ENCODE results near the gene COX6B2. TPM values are rescaled to one million over a fixed set of nuclear protein-coding genes. Genes with fewer than 3 reads are reported as not detected.

COX6B2 gene
- total and polyA plus RNA-seq, 2 of the 8 experiments (the other 6 are each of a cell fraction or from before 2014, with no cell fraction given): 4.9 to 6.4 TPM

- H2BK15ac ChIP-seq (ENCODE audit: low read length): no peak overlapping the region
- H3K27ac ChIP-seq (ENCODE audit: low read depth, low read length): no peak overlapping the region
- no peak overlapping the region for H3K9ac ChIP-seq (replicated peaks in 1 of 4; ENCODE audit: extremely low read depth in 1 of 4, low read depth in 3 of 4, low read length in 3 of 4)
- no peak overlapping the region for H4K8ac ChIP-seq (ENCODE audit: extremely low read depth, insufficient read depth, low read length)
- no peak overlapping the region for H3K23ac ChIP-seq (ENCODE audit: insufficient read length)
- no peak overlapping the region for H3K18ac ChIP-seq (ENCODE audit: extremely low read depth, low read length)
- ChIA-PET POLR2A (ENCODE audit: partially characterized antibody) (interaction anchor here (0.7 to 1.8 kb wide), 3 partner anchors 9 to 12 kb away, joined by 3 to 5 read pairs (median 3); no protein-coding TSS in a partner anchor), CTCF (ENCODE audit: partially characterized antibody) (interaction anchor here (1.1 to 1.3 kb wide), 2 partner anchors 26 to 53 kb away, joined by 3 read pairs; no protein-coding TSS in a partner anchor)
- H2BK20ac ChIP-seq (ENCODE audit: low read length): no peak overlapping the region
- no peak overlapping the region for H2BK12ac ChIP-seq (ENCODE audit: low read depth, low read length)
- 94% methylated on average over 8 of the region's 8 CpGs; no CpG with 5 or more reads in 1 of the 2 experiments for WGBS, 2 experiments (ENCODE audit: extremely low coverage in 1 of 2, insufficient coverage in 1 of 2, insufficient read length in 1 of 2, insufficient replicate concordance in 2 of 2, low coverage in 1 of 2, low lambda C conversion rate in 2 of 2, missing lambda C conversion rate in 1 of 2)
- no peak overlapping the region for H3K56ac ChIP-seq (replicated peaks; ENCODE audit: insufficient read length, low read depth, low read length)
- DNase-seq (ENCODE audit: low read depth in 1 of 2, low spot score in 2 of 2) (no peak), FAIRE-seq (no peak)
- H3K4me1 ChIP-seq (replicated peaks in 1 of 4; ENCODE audit: control insufficient read depth in 3 of 4, insufficient read depth in 4 of 4, low read length in 3 of 4): peaks cover 0 to 18% (median 15%) of the 10 kb centered on the region in 4 experiments; a peak in 6 of 7 replicates
- H3K23me2 ChIP-seq (ENCODE audit: low read depth, low read length): peaks cover 6% of the 10 kb centered on the region; the same call in 1 of the 2 replicates
- no peak overlapping the region for H2AK5ac ChIP-seq (ENCODE audit: low read depth, low read length)
- H3K14ac ChIP-seq (ENCODE audit: insufficient read length): no peak overlapping the region
- H3K79me1 ChIP-seq (ENCODE audit: low read depth, low read length): no peaks in the 10 kb centered on the region
- no peaks in the 10 kb centered on the region for H3K79me2 ChIP-seq (ENCODE audit: control insufficient read depth in 1 of 2, insufficient read depth in 2 of 2, low read length in 2 of 2)
- H3K4me3 ChIP-seq (ENCODE audit: extremely low read depth in 1 of 4, insufficient read depth in 2 of 4, low read depth in 3 of 4, low read length in 4 of 4): no peak overlapping the region
- H3K4me2 ChIP-seq (ENCODE audit: insufficient read depth in 1 of 2, low read depth in 2 of 2, low read length in 2 of 2): no peak overlapping the region
- H4K5ac ChIP-seq (ENCODE audit: insufficient read length, low read depth, low read length): no peak overlapping the region
- H2BK120ac ChIP-seq (replicated peaks; ENCODE audit: low read depth, low read length): no peak overlapping the region
- no peak overlapping the region for H2AFZ ChIP-seq (ENCODE audit: low read length)
- peaks cover 0 to 23% (median 19%) of the 10 kb centered on the region in 4 experiments; a peak in 6 of 7 replicates for H3K27me3 ChIP-seq (replicated peaks in 1 of 4; ENCODE audit: control insufficient read depth in 3 of 4, extremely low read depth in 1 of 4, insufficient read depth in 3 of 4, low read length in 3 of 4)
- no peak overlapping the region for H3K4ac ChIP-seq (replicated peaks; ENCODE audit: insufficient read length, low read depth, low read length)
- H3K36me3 ChIP-seq (ENCODE audit: control insufficient read depth in 2 of 4, insufficient read depth in 4 of 4, low read length in 3 of 4): no peaks in the 10 kb centered on the region
- no peaks in the 10 kb centered on the region for H3K9me3 ChIP-seq (ENCODE audit: insufficient read depth in 2 of 2, low read depth in 1 of 2, low read length in 1 of 2)
- no peaks in the 10 kb centered on the region for H4K20me1 ChIP-seq (replicated peaks in 1 of 2; ENCODE audit: control insufficient read depth in 1 of 2, insufficient read depth in 2 of 2, low read length in 2 of 2)
- H2BK5ac ChIP-seq (ENCODE audit: low read depth, low read length): no peak overlapping the region
- H4K91ac ChIP-seq (replicated peaks; ENCODE audit: insufficient read length, low read length): no peak overlapping the region
- no peak for TF ChIP-seq GTF2F1 (IDR thresholded peaks at IDR 0.05; ENCODE audit: borderline replicate concordance, low read depth, low read length)
- no peak for TF ChIP-seq POU5F1 (IDR thresholded peaks at IDR 0.05; ENCODE audit: low read depth, low read length)
- no peak for TF ChIP-seq MAFK (IDR thresholded peaks at IDR 0.05; ENCODE audit: low read depth, low read length)
- TF ChIP-seq CHD1 (IDR thresholded peaks at IDR 0.05; ENCODE audit: low read depth, low read length): no peak
- TF ChIP-seq TCF12 (IDR thresholded peaks at IDR 0.05; ENCODE audit: low read depth, low read length): no peak
- TF ChIP-seq RAD21 (IDR thresholded peaks at IDR 0.05 in 1 of 2, conservative IDR thresholded peaks at IDR 0.05 in 1 of 2; ENCODE audit: low read depth in 2 of 2, low read length in 2 of 2): no peak
- TF ChIP-seq TAF7 (optimal IDR thresholded peaks at IDR 0.05; ENCODE audit: borderline replicate concordance, low read depth, low read length): no peak
- no peak for TF ChIP-seq HDAC6 (IDR thresholded peaks at IDR 0.05; ENCODE audit: low read depth, low read length)
- TF ChIP-seq CREB1 (IDR thresholded peaks at IDR 0.05): no peak
- no peak for TF ChIP-seq SP2 (IDR thresholded peaks at IDR 0.05; ENCODE audit: low read length)
- TF ChIP-seq RXRA (IDR thresholded peaks at IDR 0.05; ENCODE audit: insufficient read depth, low read depth, low read length): no peak
- no peak for TF ChIP-seq RBBP5 (IDR thresholded peaks at IDR 0.05; ENCODE audit: borderline replicate concordance, low read depth, low read length)
- TF ChIP-seq KDM1A (IDR thresholded peaks at IDR 0.05; ENCODE audit: borderline replicate concordance, low read length): no peak
- no peak for TF ChIP-seq EZH2 (IDR thresholded peaks at IDR 0.05; ENCODE audit: low read depth, low read length, severe bottlenecking)
These were observed 10.7 kb upstream of the COX6B2 start for GRCh38 chr19:55365245-55365644.

All from H1 (cell line).